NT2/D1 (cell line): ENCODE measurements around the gene TTLL1.

Source experiments
- SUZ12 ChIP-seq: IDR thresholded peaks from 2 replicates; pipeline ENCODE4 v1.6.1; 2011; ENCODE audit not compliant: insufficient read length, insufficient read depth; ENCODE audit errors: extremely low read depth
- YY1 ChIP-seq: IDR thresholded peaks from 2 replicates; pipeline ENCODE4 v1.6.1; 2011; ENCODE audit not compliant: insufficient read length, insufficient read depth
- ZNF274 ChIP-seq: IDR thresholded peaks from 2 replicates; pipeline ENCODE4 v1.6.1; 2011; ENCODE audit warnings: mild to moderate bottlenecking, low read depth, low read length

DNA sequence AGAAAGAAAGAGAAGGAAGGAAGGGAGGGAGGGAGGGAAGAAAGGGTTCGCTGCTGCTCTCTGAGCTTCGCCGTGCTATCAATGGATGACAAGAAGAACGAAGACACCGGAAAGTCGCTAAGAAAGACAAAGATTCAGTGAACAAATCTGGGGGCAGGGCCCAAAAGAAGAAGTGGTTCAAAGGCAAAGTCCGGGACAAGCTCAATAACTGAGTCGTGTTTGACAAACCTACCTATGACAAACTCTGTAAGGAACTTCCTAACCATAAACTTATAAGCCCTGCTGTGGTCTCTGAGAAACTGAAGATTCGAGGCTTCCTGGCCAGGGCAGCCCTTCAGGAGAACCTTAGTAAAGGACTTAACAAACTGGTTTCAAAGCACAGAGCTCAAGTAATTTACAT, 2.9 kb upstream of the TTLL1 start:
- TF ChIP-seq SUZ12 (no peak), ZNF274 (no peak), YY1 (no peak)
